LNCAP (cell line): Measurements from ENCODE around the gene CDH5.

ENCODE experiments used
- TF ChIP-seq, protein P1 (sequence below): fragments of 450-650 bp; IDR thresholded peaks from 2 replicates; pipeline ENCODE4 v1.5.1; 2017; ENCODE audit warnings: mild to moderate bottlenecking

The CDH5 gene

DNA sequence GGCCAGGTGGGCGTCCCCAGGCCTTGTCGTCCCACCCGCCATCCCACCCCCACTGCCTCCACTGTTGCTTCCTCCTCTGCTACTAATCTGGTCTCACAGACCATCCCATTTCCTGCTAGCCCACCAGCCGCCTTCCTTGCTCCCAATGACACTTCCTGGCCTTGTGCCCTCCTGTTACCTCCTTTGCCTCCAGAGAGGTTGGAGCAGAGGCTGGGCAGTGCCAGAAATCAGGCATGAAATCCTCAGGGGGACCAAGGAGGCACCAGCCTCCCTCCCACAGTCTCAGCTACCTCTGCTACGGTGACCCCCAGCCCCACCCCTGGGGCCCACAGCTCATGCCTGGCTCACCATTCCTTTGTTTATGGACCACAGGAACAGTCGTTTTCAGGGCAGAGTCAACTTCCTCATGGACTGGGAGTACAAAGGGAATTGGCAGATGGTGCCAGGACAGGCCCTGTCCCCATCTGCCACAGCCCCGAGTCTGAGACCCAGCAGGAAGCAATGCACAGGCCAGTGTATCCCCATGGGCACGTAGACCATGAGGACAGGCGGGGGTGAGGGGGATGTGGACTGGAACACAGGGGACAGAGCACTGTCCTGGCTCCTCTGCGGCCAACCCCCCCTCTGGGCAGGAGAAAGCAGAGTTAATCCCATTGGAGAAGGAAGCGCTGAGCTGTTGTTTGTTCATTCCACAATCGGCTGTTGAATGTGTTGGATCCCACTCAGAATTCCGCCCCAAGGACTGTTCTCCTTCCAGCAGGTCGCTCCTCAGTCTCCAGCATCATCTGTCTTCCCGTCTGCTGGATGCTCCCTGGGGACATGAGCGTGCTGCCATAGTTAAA is 2.2 kb upstream of the CDH5 start:
- TF ChIP-seq, protein P1, sequence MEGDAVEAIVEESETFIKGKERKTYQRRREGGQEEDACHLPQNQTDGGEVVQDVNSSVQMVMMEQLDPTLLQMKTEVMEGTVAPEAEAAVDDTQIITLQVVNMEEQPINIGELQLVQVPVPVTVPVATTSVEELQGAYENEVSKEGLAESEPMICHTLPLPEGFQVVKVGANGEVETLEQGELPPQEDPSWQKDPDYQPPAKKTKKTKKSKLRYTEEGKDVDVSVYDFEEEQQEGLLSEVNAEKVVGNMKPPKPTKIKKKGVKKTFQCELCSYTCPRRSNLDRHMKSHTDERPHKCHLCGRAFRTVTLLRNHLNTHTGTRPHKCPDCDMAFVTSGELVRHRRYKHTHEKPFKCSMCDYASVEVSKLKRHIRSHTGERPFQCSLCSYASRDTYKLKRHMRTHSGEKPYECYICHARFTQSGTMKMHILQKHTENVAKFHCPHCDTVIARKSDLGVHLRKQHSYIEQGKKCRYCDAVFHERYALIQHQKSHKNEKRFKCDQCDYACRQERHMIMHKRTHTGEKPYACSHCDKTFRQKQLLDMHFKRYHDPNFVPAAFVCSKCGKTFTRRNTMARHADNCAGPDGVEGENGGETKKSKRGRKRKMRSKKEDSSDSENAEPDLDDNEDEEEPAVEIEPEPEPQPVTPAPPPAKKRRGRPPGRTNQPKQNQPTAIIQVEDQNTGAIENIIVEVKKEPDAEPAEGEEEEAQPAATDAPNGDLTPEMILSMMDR: no peak

DNA sequence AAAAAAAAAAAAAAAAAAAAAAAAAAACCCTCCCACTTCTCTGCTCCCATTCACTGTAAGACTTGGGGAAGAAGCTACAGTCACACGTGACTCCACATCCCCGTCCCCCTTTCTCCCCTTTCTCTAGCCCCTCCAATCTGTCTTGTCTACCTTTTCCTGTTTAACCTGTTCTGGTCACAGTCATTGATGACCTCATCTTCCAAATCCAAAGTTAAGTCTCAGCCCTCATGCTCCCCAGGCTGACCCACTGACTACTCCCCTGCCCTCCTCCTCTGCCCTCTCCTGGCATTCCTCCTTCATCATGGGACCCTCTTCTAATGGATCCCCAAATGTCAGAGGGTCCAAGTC is 1.6 kb upstream of the CDH5 start:
- TF ChIP-seq, protein P1: no peak

DNA sequence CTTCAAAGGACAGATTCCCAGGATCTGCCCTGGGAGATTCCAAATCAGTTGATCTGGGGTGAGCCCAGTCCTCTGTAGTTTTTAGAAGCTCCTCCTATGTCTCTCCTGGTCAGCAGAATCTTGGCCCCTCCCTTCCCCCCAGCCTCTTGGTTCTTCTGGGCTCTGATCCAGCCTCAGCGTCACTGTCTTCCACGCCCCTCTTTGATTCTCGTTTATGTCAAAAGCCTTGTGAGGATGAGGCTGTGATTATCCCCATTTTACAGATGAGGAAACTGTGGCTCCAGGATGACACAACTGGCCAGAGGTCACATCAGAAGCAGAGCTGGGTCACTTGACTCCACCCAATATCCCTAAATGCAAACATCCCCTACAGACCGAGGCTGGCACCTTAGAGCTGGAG is 840 bp upstream of the CDH5 start:
- TF ChIP-seq, protein P1: no peak

DNA sequence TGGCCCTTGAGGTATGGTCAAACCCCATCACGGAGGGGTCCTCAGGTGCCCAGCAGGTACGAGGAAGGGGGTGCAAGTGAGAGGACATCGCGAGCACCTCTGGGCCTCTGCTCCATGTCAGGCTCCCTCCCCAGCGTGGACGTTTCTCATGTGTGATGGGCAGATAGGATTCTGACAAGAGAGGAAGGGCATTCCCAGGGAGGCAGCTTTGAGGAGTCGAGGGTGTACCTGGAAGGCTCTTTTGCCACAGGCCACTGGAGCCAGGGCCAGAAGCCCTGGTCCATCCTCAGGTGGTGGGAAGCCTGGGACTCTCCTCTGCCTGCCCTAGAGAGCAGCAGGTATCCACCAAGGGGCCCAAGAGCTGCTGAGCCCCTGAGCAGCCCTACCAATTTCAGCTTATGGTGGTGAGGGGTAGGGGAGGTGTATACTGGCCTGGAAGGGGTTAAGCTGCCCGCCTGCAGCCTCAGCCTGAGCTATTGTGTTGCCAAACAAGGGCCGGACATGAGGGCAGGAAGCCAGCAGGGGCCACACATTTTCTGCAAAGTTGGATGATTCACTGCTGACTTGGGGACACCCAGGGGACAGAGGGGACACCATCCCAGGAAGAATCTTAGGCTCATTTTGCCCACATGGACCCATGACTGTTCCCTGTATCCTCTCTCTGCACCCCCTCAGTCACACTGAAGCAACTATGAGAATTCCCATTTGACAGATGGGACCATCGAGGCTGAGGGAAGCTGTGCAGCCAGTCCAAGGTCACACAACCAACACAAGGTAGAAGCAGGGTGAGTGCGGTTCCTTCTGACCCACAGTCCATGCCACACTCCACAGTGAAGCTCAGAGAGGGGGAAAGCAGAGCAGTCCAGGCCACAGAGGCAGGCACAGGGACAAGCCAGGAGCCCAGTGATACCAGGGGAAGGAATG is 1.7 kb downstream of the CDH5 start:
- TF ChIP-seq, protein P1: no peak

DNA sequence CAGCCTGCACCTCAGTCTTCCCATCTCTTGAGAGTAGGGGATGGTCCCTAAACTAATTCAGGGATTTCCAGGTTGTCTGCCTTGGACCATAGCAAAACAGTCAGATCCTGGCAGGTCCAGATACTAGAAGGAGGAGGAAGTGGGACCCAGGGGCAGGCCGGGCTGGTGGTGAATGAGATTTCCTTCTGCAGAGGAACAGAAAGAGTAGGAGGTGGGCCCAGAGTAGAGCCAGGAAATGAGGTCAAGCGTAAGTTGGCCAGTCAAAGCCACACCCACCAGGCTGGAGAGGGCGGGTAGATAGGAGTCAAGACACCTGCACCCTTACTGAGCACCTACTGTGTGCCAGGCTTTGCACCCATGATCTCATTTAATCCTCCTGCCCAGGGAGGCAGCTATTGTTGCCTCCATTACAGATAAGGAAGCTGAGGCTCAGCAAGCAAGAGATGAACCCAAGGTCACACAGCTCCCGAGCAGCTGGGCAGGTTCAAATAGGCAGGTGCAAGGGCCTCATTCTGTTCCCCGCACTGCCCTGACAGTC is 2.6 kb downstream of the CDH5 start:
- TF ChIP-seq, protein P1: no peak

DNA sequence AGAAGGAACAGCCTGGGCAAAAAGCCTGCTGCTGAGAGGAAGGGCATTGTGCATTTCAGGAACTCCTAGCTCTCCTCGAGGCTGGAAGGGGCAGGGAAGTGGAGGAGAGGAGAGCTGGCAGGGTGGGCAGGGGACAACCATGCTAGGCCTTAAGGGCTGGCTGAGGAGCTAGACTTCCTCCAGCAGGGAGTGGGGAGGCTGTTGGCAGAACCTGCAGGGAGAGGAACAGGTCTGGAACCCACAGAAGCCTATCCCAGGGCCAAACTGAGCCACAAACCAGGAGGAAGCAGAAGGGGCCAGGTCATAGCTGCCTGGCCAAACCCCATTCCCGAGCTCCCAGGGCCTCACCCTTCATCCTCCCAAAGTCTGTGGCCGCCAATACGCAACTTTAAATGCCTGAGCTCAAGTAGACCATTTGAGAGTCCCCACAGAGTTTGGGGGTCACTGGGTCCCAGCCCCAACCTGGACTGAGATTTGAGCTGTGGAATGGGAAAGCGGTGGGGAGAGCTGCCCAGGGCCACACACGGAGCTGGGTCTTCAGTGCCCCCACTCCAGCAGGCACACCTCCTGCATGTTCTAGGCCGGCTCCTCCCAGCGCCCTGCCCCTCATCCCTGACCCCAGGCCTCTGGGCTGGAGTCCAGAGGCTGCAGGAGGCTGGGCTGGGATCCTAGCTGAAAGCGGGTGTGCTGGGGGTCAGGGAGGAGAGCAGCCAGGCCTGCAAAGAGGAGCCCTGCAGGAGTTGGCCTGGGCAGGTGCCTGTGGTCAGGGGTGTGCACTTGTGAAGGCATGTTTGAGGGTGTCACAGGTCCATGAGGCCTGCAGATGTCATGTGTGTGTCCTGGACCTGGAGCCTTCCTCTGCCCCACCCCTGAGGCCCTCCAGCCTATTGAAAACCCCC is 4.5 kb downstream of the CDH5 start:
- TF ChIP-seq, protein P1: no peak
